ENCODE results near the gene PTPRR.

PTPRR gene

DNA sequence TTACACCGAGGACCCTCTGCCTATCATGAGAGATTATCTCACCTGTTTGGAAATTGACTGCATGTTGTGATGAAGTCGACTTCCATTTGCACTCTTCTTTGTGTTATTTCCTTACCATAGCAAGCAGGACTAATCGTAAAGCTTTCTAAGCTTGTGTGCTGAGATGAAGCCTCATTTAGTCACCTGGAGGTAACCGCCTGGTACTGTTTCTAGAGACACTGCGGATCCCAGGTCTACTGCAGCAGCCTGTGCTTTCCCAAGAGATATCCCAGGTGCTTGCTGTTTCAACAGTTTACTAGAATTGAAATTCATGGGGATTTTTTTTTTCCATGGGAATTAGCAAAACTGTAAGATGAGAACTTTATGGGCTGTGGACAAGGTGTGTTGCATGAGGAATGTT, 131.8 kb downstream of the PTPRR start:
- DNase-seq: no peak

DNA sequence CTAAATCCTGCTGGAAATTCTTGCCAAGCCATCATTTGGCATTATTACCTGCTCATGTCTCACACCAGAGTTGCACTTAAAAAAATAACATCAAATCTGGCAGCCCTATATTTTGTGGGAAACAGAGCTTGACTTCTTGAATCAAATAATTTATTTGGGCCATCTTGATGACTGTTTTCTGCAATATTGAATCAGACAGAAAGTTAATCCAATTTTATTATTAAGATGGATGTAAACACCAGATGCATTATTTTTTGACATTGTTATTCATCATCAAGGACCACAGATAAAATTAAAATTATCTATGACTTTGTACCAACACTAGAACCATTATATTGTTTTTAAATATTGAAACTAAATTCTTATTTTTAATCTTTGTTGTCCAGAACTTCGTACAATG, 132.9 kb downstream of the PTPRR start:
- no peak for DNase-seq

DNA sequence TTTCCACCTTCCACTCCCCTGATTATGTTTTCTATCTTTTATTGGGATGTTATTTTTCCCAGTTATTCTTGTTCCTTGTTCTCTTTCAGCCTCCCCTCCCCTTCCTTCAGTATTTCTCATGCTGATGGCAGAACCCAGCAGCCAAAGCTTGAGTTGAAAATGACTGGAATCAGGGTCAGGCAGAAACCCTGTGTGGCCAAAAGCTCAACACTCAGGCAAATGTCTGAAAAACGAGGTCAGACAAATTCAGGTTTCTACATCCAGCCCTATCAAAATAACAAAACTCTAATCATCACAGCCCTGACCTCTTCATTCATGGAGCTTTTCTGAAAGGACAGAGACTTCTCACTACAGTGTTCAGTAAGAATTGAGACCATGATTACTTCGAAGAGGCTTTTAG, 134.6 kb downstream of the PTPRR start:
- DNase-seq: no peak

DNA sequence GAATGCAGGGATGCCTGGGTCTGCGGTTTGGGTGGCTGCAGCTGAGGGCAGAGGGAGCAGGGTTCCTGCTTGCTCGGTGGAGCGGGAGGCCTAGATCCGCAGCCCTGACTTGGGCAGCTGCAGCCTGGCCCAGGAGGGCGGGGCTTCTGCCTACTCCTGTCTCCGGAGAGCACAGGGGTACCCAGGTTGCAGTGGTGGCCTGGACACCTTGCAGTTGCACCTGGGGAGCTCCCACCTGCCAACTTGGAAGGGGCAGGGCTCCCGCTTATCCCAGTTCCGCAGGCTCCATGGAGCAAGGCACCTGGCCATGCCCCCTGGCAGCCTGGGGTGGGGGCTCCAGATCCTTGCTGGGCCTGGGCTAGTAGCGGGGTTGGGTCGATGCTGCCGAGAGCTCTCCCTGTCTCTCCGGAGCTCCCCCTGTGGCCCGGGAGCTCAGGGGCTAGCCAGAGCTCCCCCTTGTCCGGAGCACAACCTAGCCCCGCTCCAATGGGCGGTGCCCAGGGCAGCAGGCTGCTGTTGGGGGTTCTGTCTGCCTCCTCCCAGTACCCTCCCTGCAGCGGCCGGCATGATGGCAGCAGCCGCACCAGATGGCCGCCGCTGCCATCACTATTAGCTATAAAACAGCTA, 136.4 kb downstream of the PTPRR start:
- no peak for DNase-seq

- no peak for DNase-seq
Measured at GRCh38 chr12:70783455-70783854, 137.1 kb downstream of the PTPRR start.

GRCh38 chr12:70779250-70779649, 141.3 kb downstream of the PTPRR start:
- no peak for DNase-seq

- no peak for DNase-seq
Measured at GRCh38 chr12:70774055-70774454, 146.5 kb downstream of the PTPRR start.

DNA sequence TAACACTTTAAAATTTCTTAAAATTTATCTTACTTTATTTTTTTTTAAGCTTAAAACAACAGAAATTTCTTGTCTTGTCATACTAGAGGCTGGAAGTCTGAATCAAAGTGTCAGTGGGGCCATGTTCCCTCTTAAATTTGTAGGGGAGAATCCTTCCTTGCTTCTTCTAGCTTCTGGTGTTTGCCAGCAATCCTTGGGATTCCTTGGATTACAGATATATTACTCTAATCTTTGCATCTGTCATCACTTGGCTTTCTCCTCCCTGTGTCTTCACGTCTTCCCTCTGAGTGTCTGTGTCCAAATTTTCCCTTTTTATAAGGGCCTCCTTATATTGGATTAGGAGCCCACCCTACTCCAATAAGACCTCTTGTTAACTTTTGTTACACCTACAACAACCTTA, 147.7 kb downstream of the PTPRR start:
- DNase-seq: no peak

DNA sequence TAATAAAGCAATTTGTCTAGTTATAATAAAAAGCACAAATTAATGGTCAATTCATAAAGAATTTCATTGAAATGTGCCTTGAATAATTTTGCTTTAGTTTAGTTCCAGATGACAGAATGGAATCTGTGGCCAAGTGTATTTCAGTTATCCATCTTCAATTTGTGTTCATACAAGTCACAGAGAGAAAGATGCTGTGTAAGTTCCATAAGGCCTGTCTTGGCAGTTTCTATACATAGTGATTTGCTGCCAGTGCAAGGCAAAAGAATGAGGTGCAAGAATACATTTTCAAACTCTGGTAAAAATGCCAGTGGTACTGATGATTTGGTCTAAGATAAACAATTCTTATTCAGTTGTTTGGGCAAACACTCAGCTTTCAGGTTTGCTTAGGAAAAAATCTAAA, 149.0 kb downstream of the PTPRR start:
- no peak for DNase-seq

DNA sequence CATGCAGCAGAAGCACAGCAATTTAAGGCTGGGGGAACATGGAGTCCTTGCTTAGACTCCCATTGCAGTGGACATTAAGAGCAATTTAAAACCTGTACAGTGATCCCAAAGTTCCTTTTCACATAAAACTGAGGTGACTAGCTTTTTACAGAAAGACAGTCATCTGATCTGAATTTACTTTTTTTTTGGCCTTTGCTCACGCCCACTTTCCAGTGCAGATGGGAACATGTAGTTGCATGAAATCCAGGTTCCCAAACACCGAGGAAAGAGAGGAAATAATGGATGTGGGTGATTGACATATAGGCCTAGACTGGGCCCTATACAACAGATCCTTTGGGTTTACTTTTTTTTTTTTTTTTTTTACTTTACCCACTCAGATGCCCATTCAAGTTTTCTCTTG, 156.9 kb downstream of the PTPRR start:
- DNase-seq: no peak

DNA sequence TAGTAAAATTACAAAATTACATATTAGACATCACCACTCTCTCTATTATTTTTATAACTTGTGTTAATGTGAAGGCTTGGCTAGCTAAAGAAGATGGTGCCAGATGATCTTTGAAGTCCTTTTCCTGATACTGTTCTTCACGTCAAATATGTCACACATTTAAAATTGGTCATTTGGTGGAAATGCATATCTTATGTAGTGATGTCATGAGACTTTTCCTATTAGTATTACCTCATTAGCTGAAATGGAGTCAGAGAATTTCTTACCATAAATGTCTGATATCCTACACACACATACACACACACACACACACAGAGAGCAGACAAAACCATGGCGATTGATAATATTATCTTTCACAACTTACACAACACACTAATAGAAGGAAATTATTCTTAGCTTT, 158.5 kb downstream of the PTPRR start:
- no peak for DNase-seq

DNA sequence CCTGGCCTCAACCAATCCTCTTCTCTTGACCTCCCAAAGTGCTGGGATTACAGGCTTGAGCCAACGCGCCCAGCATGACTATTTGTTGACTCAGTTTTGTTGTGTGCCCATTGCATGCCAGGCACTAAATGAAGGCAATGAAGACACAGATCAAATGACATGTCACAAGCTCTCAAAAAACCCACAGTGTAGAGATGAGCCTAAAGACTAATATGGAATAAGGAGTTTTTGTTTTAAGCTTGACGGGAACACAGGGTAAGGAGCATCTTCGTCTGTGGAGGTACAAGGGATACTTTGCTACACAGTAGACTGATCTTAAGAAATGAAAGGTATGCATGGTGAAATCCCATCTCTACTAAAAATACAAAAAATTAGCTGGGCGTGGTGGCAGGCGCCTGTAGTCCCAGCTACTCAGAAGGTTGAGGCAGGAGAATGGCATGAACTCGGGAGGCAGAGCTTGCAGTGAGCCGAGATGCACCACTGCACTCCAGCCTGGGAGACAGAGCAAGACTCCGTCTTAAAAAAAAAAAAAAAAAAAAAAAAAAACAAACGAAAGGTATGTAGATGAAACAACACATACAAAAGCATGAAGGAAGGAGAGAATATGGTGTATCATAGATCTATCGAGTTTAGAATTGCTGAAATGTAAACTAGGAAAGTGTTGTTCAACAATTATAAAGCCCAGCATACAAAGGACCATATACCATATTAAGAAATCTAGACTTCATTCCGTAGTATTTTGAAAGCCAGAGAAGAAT, 161.2 kb downstream of the PTPRR start:
- no peak for DNase-seq

DNA sequence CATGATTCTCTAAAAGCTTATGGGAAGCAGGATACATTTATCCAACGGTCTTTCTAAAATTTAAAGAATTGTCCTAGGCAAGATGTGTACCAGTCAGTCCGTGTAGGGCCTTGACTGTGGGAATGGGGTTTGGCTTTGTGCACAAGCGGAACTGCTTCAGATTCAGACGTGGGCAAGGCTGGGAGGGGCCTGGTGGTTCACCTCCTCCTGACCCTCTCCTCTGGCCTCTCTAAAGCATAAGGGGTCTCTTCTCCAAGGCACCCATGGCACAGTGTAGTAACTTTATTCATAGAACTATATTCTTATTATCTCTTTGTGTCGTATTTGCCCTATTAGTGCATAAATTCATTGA, 162.1 kb downstream of the PTPRR start:
- DNase-seq: no peak

GRCh38 chr12:70757830-70758493, 162.6 kb downstream of the PTPRR start:
- DNase-seq: no peak

DNA sequence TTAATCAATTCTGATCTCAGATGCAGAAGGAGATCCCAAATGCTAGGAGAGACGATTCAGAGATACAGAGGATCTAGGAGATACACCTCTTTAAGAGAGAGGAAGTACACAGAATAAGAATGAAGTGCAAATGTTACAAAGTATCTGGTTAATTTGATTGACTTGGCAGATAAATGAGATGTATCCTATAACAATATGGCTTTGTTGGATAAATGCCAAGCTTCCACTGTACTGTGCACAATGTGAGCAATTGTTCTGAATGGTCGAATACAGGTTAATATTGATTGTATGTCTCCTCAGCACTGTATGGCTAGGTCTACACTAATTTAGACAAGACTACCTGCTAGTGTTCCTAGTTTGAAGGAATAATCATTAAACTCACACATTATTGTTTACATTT, 163.7 kb downstream of the PTPRR start:
- no peak for DNase-seq

GRCh38 chr12:70756118-70756517, 164.4 kb downstream of the PTPRR start:
- no peak for DNase-seq

DNA sequence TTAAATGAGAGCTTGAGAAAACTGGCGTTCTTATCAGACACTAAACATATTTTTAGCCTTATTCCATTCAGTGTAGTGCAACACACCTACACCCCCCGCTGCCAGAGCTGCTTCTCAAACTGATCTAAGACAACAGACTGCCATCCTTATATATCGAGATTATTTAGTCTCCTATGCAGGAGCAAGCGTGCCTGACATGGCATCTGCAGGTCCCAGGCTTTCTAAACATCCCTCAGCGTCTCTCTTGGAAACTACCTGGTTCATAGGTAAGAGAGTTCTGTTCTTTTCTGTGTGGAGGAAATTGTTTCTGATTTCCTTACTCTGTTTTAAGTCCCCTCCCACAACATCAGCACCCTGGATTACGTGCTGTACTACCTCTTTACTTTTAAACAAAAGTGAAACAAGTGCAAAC, 166.2 kb downstream of the PTPRR start:
- DNase-seq: no peak

DNA sequence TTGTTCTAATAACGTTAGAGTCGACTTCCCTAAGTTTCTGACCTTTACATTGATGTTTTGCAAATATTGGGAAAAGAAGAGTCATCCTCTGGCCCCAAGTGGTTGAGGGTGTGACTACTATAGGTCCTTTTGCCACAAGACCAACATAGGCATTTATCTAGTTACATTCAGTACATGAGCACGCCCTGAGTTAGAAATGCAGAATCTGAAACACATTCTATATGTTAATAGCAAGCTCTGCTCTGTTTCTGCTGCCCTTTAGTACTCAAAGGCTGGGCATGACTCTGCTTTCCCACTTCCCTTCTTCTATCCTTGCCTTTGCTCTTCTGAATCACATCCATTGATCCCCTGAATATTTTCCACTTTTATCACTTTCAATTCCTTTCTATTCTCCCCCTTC, 168.2 kb downstream of the PTPRR start:
- no peak for DNase-seq

DNA sequence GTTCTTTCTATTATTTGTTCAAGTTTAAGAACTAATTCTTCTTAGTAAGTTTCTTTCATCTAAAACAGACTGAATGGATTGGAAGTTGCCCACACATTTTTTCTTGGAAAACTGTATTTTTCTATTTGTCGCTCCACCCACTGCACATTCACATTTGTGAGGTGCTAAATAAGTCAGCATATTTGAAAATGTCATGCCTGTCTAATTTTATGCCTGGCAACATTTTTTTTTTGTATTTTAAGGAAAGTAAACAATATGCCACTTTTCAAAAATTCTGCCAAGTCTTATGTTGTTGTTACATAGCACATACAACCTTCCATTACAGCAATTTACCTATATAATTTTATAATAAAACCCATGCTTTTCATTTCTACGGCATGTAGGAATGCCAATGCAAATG, 170.6 kb downstream of the PTPRR start:
- no peak for DNase-seq

GRCh38 chr12:70748809-70749208, 171.7 kb downstream of the PTPRR start:
- no peak for DNase-seq

- DNase-seq: no peak
Measured at GRCh38 chr12:70747445-70748260, 172.9 kb downstream of the PTPRR start.

DNA sequence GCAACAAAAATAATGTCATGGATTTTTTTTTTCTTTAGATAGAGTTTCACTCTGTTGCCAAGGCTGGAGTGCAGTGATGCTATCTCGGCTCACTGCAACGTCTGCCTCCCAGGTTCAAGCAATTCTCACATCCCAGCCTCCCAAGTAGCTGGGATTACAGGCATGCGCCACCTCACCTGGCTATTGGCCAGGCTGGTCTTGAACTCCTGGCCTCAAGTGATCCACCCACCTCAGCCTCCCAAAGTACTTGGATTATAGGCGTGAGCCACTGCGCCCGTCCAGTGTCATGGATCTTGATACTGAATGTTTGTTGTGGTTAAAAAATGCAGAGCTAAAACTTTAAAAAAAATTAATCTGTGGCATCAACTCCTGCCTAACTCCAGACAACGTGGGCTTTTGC, 175.5 kb downstream of the PTPRR start:
- no peak for DNase-seq

DNA sequence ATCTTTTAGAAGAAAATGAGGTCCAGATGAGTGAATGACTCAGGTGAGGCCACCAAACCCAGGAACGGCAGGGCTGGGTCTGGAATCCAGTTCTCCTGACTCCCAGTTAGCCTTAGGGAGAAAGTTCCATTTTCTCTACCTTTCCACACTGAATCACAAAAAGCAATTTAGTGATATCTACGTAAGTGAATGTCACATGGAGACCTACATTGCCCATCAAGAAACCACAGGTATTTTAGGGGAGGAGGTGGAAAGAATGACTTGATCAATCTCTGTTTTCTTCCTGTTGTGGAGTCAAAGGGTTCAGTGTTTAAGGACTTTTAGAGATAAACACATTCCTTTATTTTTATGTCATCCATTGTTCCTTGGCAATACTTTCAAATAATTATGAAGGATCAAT, 176.4 kb downstream of the PTPRR start:
- DNase-seq: no peak

GRCh38 chr12:70741256-70741655, 179.3 kb downstream of the PTPRR start:
- DNase-seq: no peak

Data from activated gamma-delta T cell (primary cell).